ENCODE measurements around the gene SCCPDH. TPM values are rescaled to one million over a fixed set of nuclear protein-coding genes. Genes with fewer than 3 reads are reported as not detected.

The SCCPDH gene
- total and polyA plus RNA-seq, 9 of the 15 experiments (the other 6 are each of a cell fraction or from before 2014, with no cell fraction given), result 7.0 to 61.9 (median 38.3) TPM

- DNase-seq (ENCODE audit: extremely low read depth in 1 of 4, low spot score in 3 of 4) (no peak), ATAC-seq (no peak), FAIRE-seq (no peak)
- no TSS peak for BruUV-seq (replicated peaks)
- 73% methylated on average over 9 of the region's 9 CpGs for WGBS (ENCODE audit: insufficient coverage, low coverage, missing lambda C conversion rate)
- intact Hi-C loops (cut with micrococcal nuclease) (no loop called here), in situ Hi-C loops (cut with MboI) (no loop called here)
- Histone ChIP-seq H2AFZ (ENCODE audit: low read depth, low read length) (no peak overlapping the region), H3K27ac (ENCODE audit: extremely low read depth, low read depth, low read length) (no peak overlapping the region), H3K9me3 (replicated peaks; ENCODE audit: control insufficient read depth, insufficient read depth, low read depth, low read length) (no peaks in the 10 kb centered on the region; the same call in none of the 2 replicates), H3K27me3 (ENCODE audit: control insufficient read depth in 2 of 2, insufficient read depth in 2 of 2, low read length in 2 of 2) (peaks cover 0 to 8% of the 10 kb centered on the region in 2 experiments; a peak in 2 of 5 replicates), H3K9me1 (ENCODE audit: control insufficient read depth, insufficient read depth, low read length) (no peaks in the 10 kb centered on the region), H3K4me2 (ENCODE audit: insufficient read depth, low read length) (no peak overlapping the region), H3K4me1 (replicated peaks in 1 of 2; ENCODE audit: control insufficient read depth in 2 of 2, insufficient read depth in 2 of 2, low read length in 2 of 2) (peaks cover 7 to 19% of the 10 kb centered on the region in 2 experiments; a peak in 4 of 5 replicates), H3K36me3 (ENCODE audit: control insufficient read depth, insufficient read depth, low read length) (peaks cover 8% of the 10 kb centered on the region; the same call in 1 of the 3 replicates), H4K20me1 (replicated peaks; ENCODE audit: control insufficient read depth, insufficient read depth, low read length) (no peaks in the 10 kb centered on the region), H3K79me2 (ENCODE audit: control insufficient read depth, insufficient read depth, low read length) (no peaks in the 10 kb centered on the region), H3K9ac (ENCODE audit: insufficient read depth in 1 of 2, low read depth in 2 of 2, low read length in 2 of 2) (no peak overlapping the region), H3K4me3 (no peak overlapping the region)
- ChIA-PET POLR2A (interaction anchor here (1.1 kb wide), 1 partner anchor 19 kb away, joined by 4 read pairs; no protein-coding TSS in a partner anchor), CTCF (ENCODE audit: low intra/inter-chr PET ratio) (no interaction called here)
- TF ChIP-seq RERE (CRISPR knock-in tag; IDR thresholded peaks at IDR 0.05; ENCODE audit: borderline replicate concordance) (no peak), RNF2 (IDR thresholded peaks at IDR 0.05) (no peak), SAFB2 (IDR thresholded peaks at IDR 0.05; ENCODE audit: borderline replicate concordance, low read depth, low read length, severe bottlenecking) (no peak), MECOM (CRISPR knock-in tag; IDR thresholded peaks at IDR 0.05) (no peak), BDP1 (IDR thresholded peaks at IDR 0.05; ENCODE audit: insufficient read depth, insufficient read length) (no peak), CBX1 (IDR thresholded peaks at IDR 0.05; ENCODE audit: low read depth) (no peak), ZBTB49 (CRISPR knock-in tag; IDR thresholded peaks at IDR 0.05; ENCODE audit: borderline replicate concordance) (no peak), E2F3 (CRISPR knock-in tag; IDR thresholded peaks at IDR 0.05) (no peak), GATAD2A (IDR thresholded peaks at IDR 0.05) (no peak), MCM2 (IDR thresholded peaks at IDR 0.05; ENCODE audit: low read depth) (no peak), ZNF507 (tag; conservative IDR thresholded peaks at IDR 0.05) (no peak)
These were observed 56.1 kb downstream of the SCCPDH start for GRCh38 chr1:246780264-246780663.
